Suprapubic skin (tissue), 4 donors: ENCODE measurements around the gene ZBTB21. TPM values are rescaled to one million over a fixed set of nuclear protein-coding genes. Genes with fewer than 3 reads are reported as not detected.

ENCODE experiments used
- DNase-seq, 2 donors: peaks; one replicate each; pipeline ENCODE4 v3.0.0-alpha.2; 2019; ENCODE audit warnings: low spot score in 2 of 2
- H3K27ac ChIP-seq: fragments of 200-600 bp; sonication (generic); one replicate; pipeline ENCODE4 v1.5.1; 2019
- H3K27me3 ChIP-seq: fragments of 200-600 bp; sonication (generic); one replicate; pipeline ENCODE4 v1.5.1; 2019
- H3K36me3 ChIP-seq: fragments of 200-600 bp; sonication (generic); one replicate; pipeline ENCODE4 v1.5.1; 2019
- H3K4me1 ChIP-seq: fragments of 200-600 bp; sonication (generic); one replicate; pipeline ENCODE4 v1.5.1; 2019
- H3K4me3 ChIP-seq: fragments of 200-600 bp; sonication (generic); one replicate; pipeline ENCODE4 v1.5.1; 2019; ENCODE audit warnings: mild to moderate bottlenecking
- H3K9me3 ChIP-seq: fragments of 200-600 bp; sonication (generic); one replicate; pipeline ENCODE4 v1.5.1; 2019
- CTCF ChIP-seq, 2 donors: fragments of 200-600 bp in 1 of 2; fragments of 450-650 bp in 1 of 2; sonication (generic) in 1 of 2; IDR thresholded peaks; one replicate each; pipeline ENCODE4 v1.5.1; 2016 to 2019; ENCODE audit warnings: antibody characterized with exemption in 2 of 2, mild to moderate bottlenecking in 1 of 2, moderate library complexity in 1 of 2
- EP300 ChIP-seq: sonication (generic); formaldehyde crosslinking; IDR thresholded peaks from one replicate; pipeline ENCODE4 v1.6.1; 2017; ENCODE audit warnings: antibody characterized with exemption
- POLR2A ChIP-seq, 2 donors: fragments of 450-650 bp; IDR thresholded peaks; one replicate each; pipeline ENCODE4 v1.6.1; 2017; ENCODE audit warnings: antibody characterized with exemption in 2 of 2, mild to moderate bottlenecking in 2 of 2, moderate library complexity in 2 of 2
- POLR2AphosphoS5 ChIP-seq, 3 donors: sonication (generic); formaldehyde crosslinking; IDR thresholded peaks; one replicate each; pipeline ENCODE4 v1.6.1; 2017; ENCODE audit warnings: antibody characterized with exemption in 3 of 3
- WGBS: methylation state at CpG from one replicate; pipeline ENCODE4 v1.1.5; 2018; 5-methylcytosine and 5-hydroxymethylcytosine counted together
- total RNA-seq, 4 donors: library from RNA; depleted of rRNA; stranded (reverse); fragments of >200 nt; gene quantifications; one replicate each; pipeline ENCODE4 v1.1.0, GENCODE V29; 2016

The ZBTB21 gene
- total RNA-seq, 4 donors from 2014 or later, result 24.5 to 39.1 (median 30.5) TPM

- no peak for TF ChIP-seq CTCF (IDR thresholded peaks at IDR 0.05)
- no peak for TF ChIP-seq POLR2A (IDR thresholded peaks at IDR 0.05)
- TF ChIP-seq EP300, result no peak
- TF ChIP-seq POLR2AphosphoS5 (IDR thresholded peaks at IDR 0.05), result no peak
- peak in 1 of 2 donors; percentile 59 for DNase-seq
- Histone ChIP-seq H3K9me3 (no peaks in the 10 kb centered on the region), H3K36me3 (no peaks in the 10 kb centered on the region), H3K4me1 (peaks cover 17% of the 10 kb centered on the region), H3K27ac (no peak overlapping the region), H3K4me3 (no peak overlapping the region), H3K27me3 (no peaks in the 10 kb centered on the region)
- WGBS, result 78% methylated on average over 3 of the region's 3 CpGs
These were observed 2.7 kb upstream of the ZBTB21 start for GRCh38 chr21:42012763-42013329.

GRCh38 chr21:42012344-42012743, 2.2 kb upstream of the ZBTB21 start:
- Histone ChIP-seq H3K36me3 (peaks cover 3% of the 10 kb centered on the region), H3K4me3 (no peak overlapping the region), H3K27ac (no peak overlapping the region), H3K27me3 (no peaks in the 10 kb centered on the region), H3K9me3 (no peaks in the 10 kb centered on the region), H3K4me1 (peaks cover 20% of the 10 kb centered on the region)
- peak in 1 of 2 donors; percentile 72 for DNase-seq
- WGBS, result 65% methylated on average over 9 of the region's 9 CpGs
- TF ChIP-seq POLR2A (IDR thresholded peaks at IDR 0.05) (no peak), EP300 (no peak), POLR2AphosphoS5 (IDR thresholded peaks at IDR 0.05) (no peak), CTCF (IDR thresholded peaks at IDR 0.05) (no peak)

GRCh38 chr21:42010507-42011495, 641 bp upstream of the ZBTB21 start:
- H3K36me3 ChIP-seq, result peaks cover 3% of the 10 kb centered on the region
- H3K27ac ChIP-seq, result peak overlapping the region; percentile 95
- DNase-seq, result peak; percentile 74 to 82
- no peaks in the 10 kb centered on the region for H3K27me3 ChIP-seq
- peak overlapping the region; percentile 94 for H3K4me3 ChIP-seq
- no peaks in the 10 kb centered on the region for H3K9me3 ChIP-seq
- under 1% methylated on average over 29 of the region's 120 CpGs for WGBS
- TF ChIP-seq POLR2A (IDR thresholded peaks at IDR 0.05) (no peak), POLR2AphosphoS5 (IDR thresholded peaks at IDR 0.05) (no peak), CTCF (IDR thresholded peaks at IDR 0.05) (no peak), EP300 (no peak)
- H3K4me1 ChIP-seq, result peaks cover 23% of the 10 kb centered on the region

- peak overlapping the region; percentile 94 for H3K4me3 ChIP-seq
- no peaks in the 10 kb centered on the region for H3K27me3 ChIP-seq
- H3K4me1 ChIP-seq, result peaks cover 37% of the 10 kb centered on the region
- DNase-seq, result peak in 1 of 2 donors; percentile 80
- TF ChIP-seq CTCF (IDR thresholded peaks at IDR 0.05) (peak in 1 of 2 donors; percentile 17), EP300 (no peak)
- no peaks in the 10 kb centered on the region for H3K9me3 ChIP-seq
- H3K36me3 ChIP-seq, result peaks cover 3% of the 10 kb centered on the region
- under 1% methylated on average over 46 of the region's 86 CpGs for WGBS
- H3K27ac ChIP-seq, result peak overlapping the region; percentile 95
These were observed 936 bp downstream of the ZBTB21 start for GRCh38 chr21:42009018-42009830.
